Fibroblast of skin of left biceps (primary cell): ENCODE measurements around the gene PACRGL.
"Not testable (repeated sequence)": the region's sequence is repeated elsewhere in the genome, so short reads cannot be mapped to it uniquely, and the experiment has no call there.

ENCODE experiments used
- DNase-seq, 2 experiments: peaks; one replicate each; pipeline ENCODE4 v3.0.0-alpha.2; 2013; ENCODE audit warnings: low read depth in 2 of 2

Gene PACRGL

GRCh38 chr4:20723463-20723862, 23.2 kb downstream of the PACRGL start:
- DNase-seq, result no peak

GRCh38 chr4:20724915-20725314, 24.7 kb downstream of the PACRGL start:
- DNase-seq, result no peak

- DNase-seq, result no peak
Observed at GRCh38 chr4:20735931-20736330, 35.7 kb downstream of the PACRGL start.

GRCh38 chr4:20746000-20746399, 45.7 kb downstream of the PACRGL start:
- DNase-seq, result not testable (repeated sequence)

GRCh38 chr4:20752641-20753040, 52.4 kb downstream of the PACRGL start:
- no peak for DNase-seq

GRCh38 chr4:20754036-20754435, 53.8 kb downstream of the PACRGL start:
- no peak for DNase-seq

GRCh38 chr4:20760053-20760452, 59.8 kb downstream of the PACRGL start:
- no peak for DNase-seq

- no peak for DNase-seq
Observed at GRCh38 chr4:20761382-20761781, 61.1 kb downstream of the PACRGL start.

- DNase-seq, result no peak
Observed at GRCh38 chr4:20761826-20762225, 61.6 kb downstream of the PACRGL start.

GRCh38 chr4:20764366-20764992, 64.2 kb downstream of the PACRGL start:
- DNase-seq, result no peak

- peak; percentile 15 to 17 for DNase-seq
Observed at GRCh38 chr4:20773144-20773997, 73.1 kb downstream of the PACRGL start.

- no peak for DNase-seq
Observed at GRCh38 chr4:20778896-20779295, 78.6 kb downstream of the PACRGL start.

GRCh38 chr4:20783134-20783533, 82.9 kb downstream of the PACRGL start:
- DNase-seq, result not testable (repeated sequence)

- DNase-seq, result no peak
Observed at GRCh38 chr4:20787940-20788665, 87.8 kb downstream of the PACRGL start.
